Transverse colon (tissue), 4 donors: ENCODE data around the gene CTRL. TPM values are rescaled to one million over a fixed set of nuclear protein-coding genes. Genes with fewer than 3 reads are reported as not detected.
A peak's percentile ranks its signal among the peaks of the same experiment; 100 is the strongest.

ENCODE experiments used
- DNase-seq: peaks from one replicate; pipeline ENCODE4 v3.0.0-alpha.2; 2019
- H3K27ac ChIP-seq, 4 donors: fragments of 200-600 bp; sonication (generic); 2 replicates each; pipeline ENCODE4 v1.5.1; 2016 to 2018; ENCODE audit warnings: inconsistent platforms in 4 of 4
- H3K27me3 ChIP-seq: fragments of 200-600 bp; sonication (generic); 2 replicates; pipeline ENCODE4 v1.5.1; 2017; ENCODE audit warnings: inconsistent platforms
- H3K36me3 ChIP-seq, 4 donors: fragments of 200-600 bp; sonication (generic); 2 replicates each; pipeline ENCODE4 v1.5.1; 2017 to 2019; ENCODE audit warnings: inconsistent platforms in 4 of 4
- H3K4me1 ChIP-seq, 4 donors: fragments of 200-600 bp; sonication (generic); 2 replicates each; pipeline ENCODE4 v1.5.1; 2017 to 2020; ENCODE audit warnings: inconsistent platforms in 4 of 4
- H3K4me3 ChIP-seq, 4 donors: fragments of 200-600 bp; sonication (generic); 1 replicate in 1 of 4; 2 replicates in 3 of 4; pipeline versions ENCODE4 v1.5.1 to v1.6.1; 2017 to 2019; ENCODE audit warnings: inconsistent platforms in 4 of 4
- H3K9me3 ChIP-seq, 2 donors: fragments of 200-600 bp; sonication (generic); 2 replicates each; pipeline ENCODE4 v1.5.1; 2017 to 2019; ENCODE audit warnings: inconsistent platforms in 2 of 2
- CTCF ChIP-seq, 5 experiments: fragments of 200-600 bp in 3 of 5; fragments of 450-650 bp in 2 of 5; sonication (generic) in 3 of 5; IDR thresholded peaks; 1 replicate in 2 of 5; 2 replicates in 3 of 5; pipeline ENCODE4 v1.5.1; 2016 to 2017; ENCODE audit warnings: antibody characterized with exemption in 5 of 5, inconsistent platforms in 3 of 5, mild to moderate bottlenecking in 2 of 5, moderate library complexity in 1 of 5
- EP300 ChIP-seq: sonication (generic); formaldehyde crosslinking; IDR thresholded peaks from one replicate; pipeline ENCODE4 v1.6.1; 2017; ENCODE audit warnings: antibody characterized with exemption, low read depth
- POLR2A ChIP-seq: fragments of 450-650 bp; IDR thresholded peaks from one replicate; pipeline ENCODE4 v1.6.1; 2016; ENCODE audit warnings: antibody characterized with exemption, mild to moderate bottlenecking, moderate library complexity
- POLR2AphosphoS5 ChIP-seq, 3 donors: sonication (generic); formaldehyde crosslinking; IDR thresholded peaks; one replicate each; pipeline ENCODE4 v1.6.1; 2016; ENCODE audit warnings: antibody characterized with exemption in 3 of 3
- WGBS, 2 donors: methylation state at CpG; one replicate each; pipeline ENCODE4 v1.1.5; 2018; ENCODE audit warnings: low coverage in 1 of 2; 5-methylcytosine and 5-hydroxymethylcytosine counted together
- in situ Hi-C, 4 donors: fragments of 200-750 bp; cut with MboI; loops; one replicate each; pipeline versions ENCODE4 v1.15.0 to v1.15.1; 2017; ENCODE audit warnings: low sequenced_read_pairs in 3 of 4, low pct_ligation_motif_present in 1 of 4, low pct_unique_long_range_greater_than_20kb in 1 of 4
- intact Hi-C: fragments of 100-400 bp; cut with DNase I; formaldehyde crosslinking; loops from one replicate; pipeline ENCODE4 v1.15.1; 2023; ENCODE audit warnings: low total_unique reads
- total RNA-seq, 4 donors: library from RNA; depleted of rRNA; stranded (reverse); fragments of >200 nt; gene quantifications; one replicate each; pipeline ENCODE4 v1.1.0, GENCODE V29; 2016

The CTRL gene
- total RNA-seq, 4 donors from 2014 or later = 1.6 to 2.1 (median 1.6) TPM; not detected in 1

GRCh38 chr16:67935101-67935401 is 3.4 kb upstream of the CTRL start:
- no peak for DNase-seq
- in situ Hi-C loops = no loop called here
- H3K27ac ChIP-seq = peak overlapping the region; percentile 90 to 97 (median 96)
- no peaks in the 10 kb centered on the region for H3K9me3 ChIP-seq
- no peaks in the 10 kb centered on the region for H3K27me3 ChIP-seq
- H3K36me3 ChIP-seq = no peaks in the 10 kb centered on the region
- H3K4me1 ChIP-seq = peaks cover 18 to 23% (median 22%) of the 10 kb centered on the region in 4 donors
- WGBS, 2 donors = 50% methylated on average over 13 of the region's 13 CpGs; no CpG with 5 or more reads in 1 of the 2 donors
- H3K4me3 ChIP-seq = peak overlapping the region; percentile 71 to 86 (median 74)
- TF ChIP-seq POLR2AphosphoS5 (IDR thresholded peaks at IDR 0.05) (no peak), POLR2A (no peak), EP300 (no peak), CTCF (IDR thresholded peaks at IDR 0.05) (no peak)
- intact Hi-C loops = no loop called here

- H3K4me1 ChIP-seq = peaks cover 16 to 20% (median 19%) of the 10 kb centered on the region in 4 donors
- H3K27ac ChIP-seq = peak overlapping the region in 3 of 4 donors; percentile 90 to 97 (median 96)
- intact Hi-C loops (no loop called here), in situ Hi-C loops (no loop called here)
- DNase-seq = no peak
- no peaks in the 10 kb centered on the region for H3K27me3 ChIP-seq
- 69% methylated on average over 13 of the region's 13 CpGs; no CpG with 5 or more reads in 1 of the 2 donors for WGBS, 2 donors
- TF ChIP-seq EP300 (no peak), CTCF (IDR thresholded peaks at IDR 0.05) (no peak), POLR2A (no peak), POLR2AphosphoS5 (IDR thresholded peaks at IDR 0.05) (no peak)
- peak overlapping the region in 1 of 4 donors; percentile 74 for H3K4me3 ChIP-seq
- no peaks in the 10 kb centered on the region for H3K36me3 ChIP-seq
- H3K9me3 ChIP-seq = no peaks in the 10 kb centered on the region
Measured at GRCh38 chr16:67934306-67935100, 2.8 kb upstream of the CTRL start.

- Histone ChIP-seq H3K36me3 (no peaks in the 10 kb centered on the region), H3K9me3 (no peaks in the 10 kb centered on the region), H3K27me3 (no peaks in the 10 kb centered on the region), H3K4me1 (peaks cover 16 to 20% (median 19%) of the 10 kb centered on the region in 4 donors), H3K27ac (no peak overlapping the region), H3K4me3 (no peak overlapping the region)
- TF ChIP-seq CTCF (IDR thresholded peaks at IDR 0.05) (no peak), EP300 (no peak)
- in situ Hi-C loops (no loop called here), intact Hi-C loops (no loop called here)
- DNase-seq = no peak
- WGBS, 2 donors = 80% methylated on average over 7 of the region's 7 CpGs; no CpG with 5 or more reads in 1 of the 2 donors
Measured at GRCh38 chr16:67933805-67934204, 2.1 kb upstream of the CTRL start.

- TF ChIP-seq CTCF (IDR thresholded peaks at IDR 0.05) = no peak
- no peak for TF ChIP-seq POLR2AphosphoS5 (IDR thresholded peaks at IDR 0.05)
- TF ChIP-seq POLR2A = no peak
- TF ChIP-seq EP300 = no peak
- Histone ChIP-seq H3K36me3 (peaks cover 0 to 7% (median 3%) of the 10 kb centered on the region in 4 donors), H3K4me3 (no peak overlapping the region), H3K27ac (no peak overlapping the region), H3K27me3 (no peaks in the 10 kb centered on the region), H3K4me1 (peaks cover 15 to 19% (median 18%) of the 10 kb centered on the region in 4 donors), H3K9me3 (no peaks in the 10 kb centered on the region)
- DNase-seq = no peak
- in situ Hi-C loops = no loop called here
- intact Hi-C loops = no loop called here
- 87% methylated on average over 4 of the region's 4 CpGs; no CpG with 5 or more reads in 1 of the 2 donors for WGBS, 2 donors
Measured at GRCh38 chr16:67932462-67932840, 789 bp upstream of the CTRL start.
